Measurements from ENCODE around the gene USP15. TPM values are rescaled to one million over a fixed set of nuclear protein-coding genes. Genes with fewer than 3 reads are reported as not detected.
"Not testable (repeated sequence)": the region's sequence is repeated elsewhere in the genome, so short reads cannot be mapped to it uniquely, and the experiment has no call there.

The USP15 gene
- total RNA-seq, 2 donors from 2014 or later = 27.9 to 29.1 TPM

DNA sequence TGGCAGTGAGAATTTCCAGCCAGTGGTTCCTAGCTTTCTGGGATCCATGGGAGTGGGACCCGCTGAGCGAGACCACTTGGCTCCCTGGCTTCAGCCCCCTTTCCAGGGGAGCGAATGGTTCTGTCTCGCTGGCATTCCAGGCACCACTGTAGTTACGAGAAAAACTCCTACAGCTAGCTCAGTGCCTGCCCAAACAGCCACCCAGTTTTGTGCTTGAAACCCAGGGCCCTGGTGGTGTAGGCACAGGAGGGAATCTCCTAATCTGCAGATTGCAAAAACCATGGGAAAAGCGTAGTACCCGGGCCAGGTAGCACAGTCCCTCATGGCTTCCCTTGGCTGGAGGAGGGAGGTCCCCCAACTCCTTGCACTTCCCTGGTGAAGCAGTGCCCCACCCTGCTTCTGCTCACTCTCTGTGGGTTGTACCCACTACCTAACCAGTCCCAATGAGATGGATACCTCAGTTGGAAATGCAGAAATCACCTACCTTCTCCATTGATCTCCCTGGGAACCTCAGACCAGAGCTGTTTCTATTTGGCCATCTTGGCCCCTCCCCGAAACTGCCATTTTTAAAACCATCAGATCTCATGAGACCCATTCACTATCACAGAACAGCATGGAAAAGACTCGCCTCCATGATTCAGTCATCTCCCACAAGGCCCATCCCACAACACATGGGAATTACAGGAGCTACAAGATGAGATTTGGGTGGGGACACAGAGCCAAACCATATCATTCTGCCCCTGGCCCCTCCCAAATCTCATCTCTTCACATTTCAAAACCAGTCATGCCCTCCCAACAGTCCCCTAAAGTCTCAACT is 83.3 kb downstream of the USP15 start:
- Mint-ChIP-seq H3K9me3 (peaks cover 15% of the 10 kb centered on the region), H3K36me3 (ENCODE audit: low read depth) (peaks cover 32% of the 10 kb centered on the region)
- H3K27me3 ChIP-seq (ENCODE audit: control insufficient read depth, insufficient read depth, low read length, poor library complexity, severe bottlenecking); H3K4me3 Mint-ChIP-seq; H3K9ac ChIP-seq (ENCODE audit: extremely low read depth, low read length, poor library complexity, severe bottlenecking); H3K4me3 ChIP-seq (ENCODE audit: low read length); H3K4me1 Mint-ChIP-seq; H3K27ac Mint-ChIP-seq; H3K36me3 ChIP-seq (ENCODE audit: control insufficient read depth, insufficient read depth, low read length); H3K4me1 ChIP-seq (ENCODE audit: control insufficient read depth, insufficient read depth, low read length); H3K9me3 ChIP-seq (ENCODE audit: control insufficient read depth, low read length); DNase-seq; H3K27ac ChIP-seq (ENCODE audit: low read depth, low read length); H3K27me3 Mint-ChIP-seq (ENCODE audit: insufficient read depth): not testable (repeated sequence)
- WGBS, 2 experiments (ENCODE audit: insufficient coverage in 1 of 2, insufficient read length in 1 of 2) = 93 to 100% methylated on average over 4 to 9 of the region's 9 CpGs

DNA sequence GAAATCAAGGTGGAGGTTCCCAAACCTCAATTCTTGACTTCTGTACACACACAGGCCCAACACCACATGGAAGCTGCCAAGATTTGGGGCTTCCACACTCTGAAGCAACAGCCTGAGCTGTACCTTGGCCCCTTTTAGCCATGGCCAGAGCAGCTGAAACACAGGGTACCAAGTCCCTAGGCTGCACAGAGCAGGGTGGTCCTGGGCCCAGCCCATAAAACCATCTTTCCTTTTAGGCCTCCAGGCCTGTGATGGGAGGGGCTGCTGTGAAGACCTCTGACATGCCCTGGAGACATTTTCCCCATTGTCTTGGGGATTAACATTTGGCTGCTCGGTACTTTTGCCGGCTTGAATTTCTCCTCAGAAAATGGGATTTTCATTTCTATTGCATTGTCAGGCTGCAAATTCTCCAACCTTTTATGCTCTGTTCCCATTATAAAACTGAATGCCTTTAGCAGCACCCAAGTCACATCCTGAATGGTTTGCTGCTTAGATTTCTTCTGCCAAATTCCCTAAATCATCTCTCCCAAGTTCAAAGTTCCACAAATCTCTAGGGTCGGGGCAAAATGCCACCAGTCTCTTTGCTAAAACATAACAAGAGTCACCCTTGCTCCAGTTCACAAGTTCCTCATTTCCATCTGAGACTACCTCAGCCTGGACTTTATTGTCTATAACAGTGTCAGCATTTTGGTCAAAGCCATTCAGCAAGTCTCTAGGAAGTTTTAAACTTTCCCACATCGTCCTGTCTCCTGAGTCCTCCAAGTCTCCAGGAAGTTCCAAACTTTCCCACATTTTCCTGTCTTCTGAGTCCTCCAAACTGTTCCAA is 84.7 kb downstream of the USP15 start:
- H3K4me1 Mint-ChIP-seq; H3K27ac Mint-ChIP-seq; H3K4me1 ChIP-seq (ENCODE audit: control insufficient read depth, insufficient read depth, low read length); H3K4me3 ChIP-seq (ENCODE audit: low read length); H3K4me3 Mint-ChIP-seq; H3K36me3 ChIP-seq (ENCODE audit: control insufficient read depth, insufficient read depth, low read length); H3K9me3 ChIP-seq (ENCODE audit: control insufficient read depth, low read length); DNase-seq; H3K9ac ChIP-seq (ENCODE audit: extremely low read depth, low read length, poor library complexity, severe bottlenecking); H3K27me3 Mint-ChIP-seq (ENCODE audit: insufficient read depth); H3K27me3 ChIP-seq (ENCODE audit: control insufficient read depth, insufficient read depth, low read length, poor library complexity, severe bottlenecking); H3K27ac ChIP-seq (ENCODE audit: low read depth, low read length): not testable (repeated sequence)
- H3K36me3 Mint-ChIP-seq (ENCODE audit: low read depth) = peaks cover 28% of the 10 kb centered on the region
- 88 to 94% methylated on average over 4 of the region's 4 CpGs for WGBS, 2 experiments (ENCODE audit: insufficient coverage in 1 of 2, insufficient read length in 1 of 2)
- H3K9me3 Mint-ChIP-seq = peaks cover 11% of the 10 kb centered on the region

DNA sequence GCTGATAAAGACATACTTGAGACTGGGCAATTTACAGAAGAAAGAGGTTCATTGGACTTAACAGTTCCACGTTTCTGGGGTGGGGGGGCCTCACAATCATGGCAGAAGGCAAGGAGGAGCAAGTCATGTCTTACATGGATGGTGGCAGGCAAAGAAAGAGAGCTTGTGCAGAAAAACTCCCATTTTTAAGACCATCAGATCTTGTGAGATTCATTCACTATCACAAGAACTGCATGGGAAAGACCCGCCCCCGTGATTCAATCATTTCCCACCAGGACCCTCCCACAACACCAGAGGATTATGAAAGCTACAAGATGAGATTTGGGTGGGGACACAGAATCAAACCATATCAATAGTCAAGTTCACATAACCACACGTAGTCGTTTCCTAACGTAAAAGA is 85.5 kb downstream of the USP15 start:
- Mint-ChIP-seq H3K4me3 (no peak overlapping the region), H3K27me3 (ENCODE audit: insufficient read depth) (no peaks in the 10 kb centered on the region), H3K4me1 (no peaks in the 10 kb centered on the region), H3K27ac (no peak overlapping the region), H3K36me3 (ENCODE audit: low read depth) (peaks cover 28% of the 10 kb centered on the region), H3K9me3 (peaks cover 11% of the 10 kb centered on the region)
- Histone ChIP-seq H3K9me3 (ENCODE audit: control insufficient read depth, low read length) (no peaks in the 10 kb centered on the region), H3K4me1 (ENCODE audit: control insufficient read depth, insufficient read depth, low read length) (no peaks in the 10 kb centered on the region), H3K27me3 (ENCODE audit: control insufficient read depth, insufficient read depth, low read length, poor library complexity, severe bottlenecking) (no peaks in the 10 kb centered on the region), H3K9ac (ENCODE audit: extremely low read depth, low read length, poor library complexity, severe bottlenecking) (no peak overlapping the region), H3K4me3 (ENCODE audit: low read length) (no peak overlapping the region), H3K36me3 (ENCODE audit: control insufficient read depth, insufficient read depth, low read length) (peaks cover 3% of the 10 kb centered on the region), H3K27ac (ENCODE audit: low read depth, low read length) (no peak overlapping the region)
- 93 to 95% methylated on average over 2 to 6 of the region's 6 CpGs for WGBS, 2 experiments (ENCODE audit: insufficient coverage in 1 of 2, insufficient read length in 1 of 2)
- TF ChIP-seq, protein P1, sequence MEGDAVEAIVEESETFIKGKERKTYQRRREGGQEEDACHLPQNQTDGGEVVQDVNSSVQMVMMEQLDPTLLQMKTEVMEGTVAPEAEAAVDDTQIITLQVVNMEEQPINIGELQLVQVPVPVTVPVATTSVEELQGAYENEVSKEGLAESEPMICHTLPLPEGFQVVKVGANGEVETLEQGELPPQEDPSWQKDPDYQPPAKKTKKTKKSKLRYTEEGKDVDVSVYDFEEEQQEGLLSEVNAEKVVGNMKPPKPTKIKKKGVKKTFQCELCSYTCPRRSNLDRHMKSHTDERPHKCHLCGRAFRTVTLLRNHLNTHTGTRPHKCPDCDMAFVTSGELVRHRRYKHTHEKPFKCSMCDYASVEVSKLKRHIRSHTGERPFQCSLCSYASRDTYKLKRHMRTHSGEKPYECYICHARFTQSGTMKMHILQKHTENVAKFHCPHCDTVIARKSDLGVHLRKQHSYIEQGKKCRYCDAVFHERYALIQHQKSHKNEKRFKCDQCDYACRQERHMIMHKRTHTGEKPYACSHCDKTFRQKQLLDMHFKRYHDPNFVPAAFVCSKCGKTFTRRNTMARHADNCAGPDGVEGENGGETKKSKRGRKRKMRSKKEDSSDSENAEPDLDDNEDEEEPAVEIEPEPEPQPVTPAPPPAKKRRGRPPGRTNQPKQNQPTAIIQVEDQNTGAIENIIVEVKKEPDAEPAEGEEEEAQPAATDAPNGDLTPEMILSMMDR (conservative IDR thresholded peaks at IDR 0.05) = no peak
- DNase-seq = no peak

DNA sequence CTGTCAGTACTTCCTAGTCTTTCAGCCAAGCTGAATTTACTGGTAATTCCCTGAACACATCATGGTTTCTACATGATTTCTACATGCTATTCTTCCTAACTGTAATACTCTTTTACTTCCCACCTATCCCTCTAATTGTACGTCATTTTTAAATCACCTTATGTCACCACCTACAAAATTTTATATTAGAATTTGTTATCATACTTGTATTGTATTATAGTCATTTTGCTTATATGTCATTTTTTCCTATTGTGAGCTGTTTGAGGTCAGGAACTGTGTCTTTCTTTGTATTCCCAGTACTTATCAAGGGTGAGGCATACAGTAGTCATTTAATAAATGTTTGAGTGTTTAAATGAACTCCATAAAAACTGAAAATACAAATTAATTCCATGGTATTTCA is 86.6 kb downstream of the USP15 start:
- no peak overlapping the region for H3K4me3 Mint-ChIP-seq

More for the DNA sequence above, 86.6 kb downstream of the USP15 start:
- Mint-ChIP-seq H3K27ac (no peak overlapping the region), H3K27me3 (ENCODE audit: insufficient read depth) (no peaks in the 10 kb centered on the region), H3K4me1 (no peaks in the 10 kb centered on the region), H3K9me3 (peaks cover 11% of the 10 kb centered on the region), H3K36me3 (ENCODE audit: low read depth) (peaks cover 28% of the 10 kb centered on the region)
- H3K4me3 ChIP-seq (ENCODE audit: low read length) = no peak overlapping the region
- peaks cover 3% of the 10 kb centered on the region for H3K36me3 ChIP-seq (ENCODE audit: control insufficient read depth, insufficient read depth, low read length)
- TF ChIP-seq, protein P1 (conservative IDR thresholded peaks at IDR 0.05) = no peak
- H3K9me3 ChIP-seq (ENCODE audit: control insufficient read depth, low read length) = no peaks in the 10 kb centered on the region
- no peak overlapping the region for H3K27ac ChIP-seq (ENCODE audit: low read depth, low read length)
- no peak for DNase-seq
- no peak overlapping the region for H3K9ac ChIP-seq (ENCODE audit: extremely low read depth, low read length, poor library complexity, severe bottlenecking)
- 100% methylated on average over 1 of the region's 1 CpG; no CpG with 5 or more reads in 1 of the 2 experiments for WGBS, 2 experiments (ENCODE audit: insufficient coverage in 1 of 2, insufficient read length in 1 of 2)
- H3K4me1 ChIP-seq (ENCODE audit: control insufficient read depth, insufficient read depth, low read length) = no peaks in the 10 kb centered on the region
- H3K27me3 ChIP-seq (ENCODE audit: control insufficient read depth, insufficient read depth, low read length, poor library complexity, severe bottlenecking) = no peaks in the 10 kb centered on the region

All from endodermal cell (in vitro differentiated cells).